GM12878 (cell line): ENCODE measurements around the gene AMBRA1. TPM values are rescaled to one million over a fixed set of nuclear protein-coding genes. Genes with fewer than 3 reads are reported as not detected.

Experiments
- ATAC-seq: fragments of 200-7000 bp; cut with Tn5 transposase; 3 replicates; pipeline ENCODE4 v1.9.1; 2020; ENCODE audit warnings: mild to moderate bottlenecking, moderate library complexity
- BruUV-seq: library from RNA; stranded (reverse); fragments of 400-500 nt; replicated peaks from 2 replicates; lab custom pipeline; 2021; lab: Mats Ljungman, UMichigan
- CTCF ChIA-PET: fragments of 300-600 bp; sonication (Branson Sonifier 250); formaldehyde crosslinking; extraction: SDS; loops from one replicate; lab custom pipeline; 2021; ENCODE audit warnings: inconsistent platforms; lab: Yijun Ruan, JAX
- POLR2A ChIA-PET: fragments of 350-600 bp; formaldehyde crosslinking; extraction: SDS; loops from one replicate; lab custom pipeline; 2021; ENCODE audit warnings: inconsistent platforms; lab: Charles Lee
- RAD21 ChIA-PET: fragments of 300-600 bp; sonication (Branson Sonifier 250); formaldehyde crosslinking; loops from one replicate; lab custom pipeline; 2023; ENCODE audit warnings: antibody characterized with exemption; ENCODE audit not compliant: unreplicated experiment; lab: Charles Lee
- SMC1A ChIA-PET: fragments of 300-600 bp; sonication (Branson Sonifier 250); formaldehyde crosslinking; loops from one replicate; lab custom pipeline; 2023; ENCODE audit not compliant: unreplicated experiment, uncharacterized antibody; lab: Charles Lee
- DNase-seq: peaks from one replicate; pipeline ENCODE4 v3.0.0-alpha.2; 2011; ENCODE audit warnings: low read depth, low spot score
- FAIRE-seq: peaks from 3 replicates; lab custom pipeline; 2011; peaks lifted over from hg19 to GRCh38; lab: Jason Lieb, UNC
- H2AFZ ChIP-seq: 2 replicates; pipeline ENCODE4 v1.6.0; 2011; ENCODE audit warnings: low read depth, low read length, control low read depth; ENCODE audit not compliant: control insufficient read depth
- H3K27ac ChIP-seq: 2 replicates; pipeline ENCODE4 v1.5.1; 2011; ENCODE audit warnings: control low read depth; ENCODE audit not compliant: control insufficient read depth, insufficient read depth
- H3K27me3 ChIP-seq, 2 experiments: replicated peaks in 1 of 2; 2 replicates each; pipeline versions ENCODE4 v1.6.0 to v1.6.1; 2011; ENCODE audit warnings: low read length in 1 of 2; ENCODE audit not compliant: control insufficient read depth in 2 of 2, insufficient read depth in 2 of 2
- H3K36me3 ChIP-seq, 2 experiments: 2 replicates each; pipeline ENCODE4 v1.5.1; 2011; ENCODE audit warnings: low read length in 1 of 2; ENCODE audit not compliant: control insufficient read depth in 2 of 2, insufficient read depth in 2 of 2
- H3K4me1 ChIP-seq: 2 replicates; pipeline ENCODE4 v1.6.1; 2011; ENCODE audit warnings: mild to moderate bottlenecking, low read length, moderate library complexity, mixed read lengths; ENCODE audit not compliant: control insufficient read depth, insufficient read depth
- H3K4me2 ChIP-seq: 2 replicates; pipeline ENCODE4 v1.6.0; 2011; ENCODE audit warnings: control low read depth; ENCODE audit not compliant: control insufficient read depth, insufficient read depth
- H3K4me3 ChIP-seq: fragments of 200-600 bp; sonication (generic); 2 replicates; pipeline ENCODE4 v1.5.1; 2016
- H3K79me2 ChIP-seq: 2 replicates; pipeline ENCODE4 v1.6.0; 2011; ENCODE audit warnings: low read length; ENCODE audit not compliant: control insufficient read depth, insufficient read depth
- H3K9ac ChIP-seq: 2 replicates; pipeline ENCODE4 v1.8.0; 2011; ENCODE audit warnings: low read length, control low read depth, mixed read lengths; ENCODE audit not compliant: control insufficient read depth, insufficient read depth
- H3K9me3 ChIP-seq: replicated peaks from 3 replicates; pipeline ENCODE4 v1.5.1; 2011; ENCODE audit warnings: mild to moderate bottlenecking, low read length; ENCODE audit not compliant: control insufficient read depth, insufficient read depth
- H4K20me1 ChIP-seq: 2 replicates; pipeline ENCODE4 v1.6.0; 2011; ENCODE audit not compliant: control insufficient read depth, insufficient read depth
- ASH2L ChIP-seq: fragments of 300-600, 200-600 bp; sonication (generic); IDR thresholded peaks from 2 replicates; pipeline ENCODE4 v1.6.1; 2017; ENCODE audit warnings: low read depth, mild to moderate bottlenecking, borderline replicate concordance
- BACH1 ChIP-seq: fragments of 450-650 bp; IDR thresholded peaks from 2 replicates; pipeline ENCODE4 v1.6.1; 2017; ENCODE audit warnings: mild to moderate bottlenecking, borderline replicate concordance
- BCL11A ChIP-seq: IDR thresholded peaks from 2 replicates; pipeline ENCODE4 v1.6.1; 2011; ENCODE audit warnings: low read depth, low read length
- CEBPB ChIP-seq, 2 experiments: fragments of 150-350 bp in 1 of 2; IDR thresholded peaks; 2 replicates each; pipeline ENCODE4 v1.6.1; 2012 to 2014; ENCODE audit warnings: low read depth in 2 of 2, low read length in 2 of 2, borderline replicate concordance in 1 of 2, inconsistent platforms in 1 of 2
- IKZF2 ChIP-seq, 2 experiments: fragments of 450-650 bp; IDR thresholded peaks; 2 replicates each; pipeline ENCODE4 v1.6.1; 2017; ENCODE audit warnings: mild to moderate bottlenecking in 2 of 2, moderate library complexity in 2 of 2
- NBN ChIP-seq: fragments of 450-650 bp; IDR thresholded peaks from 2 replicates; pipeline ENCODE4 v1.6.1; 2016
- SRF ChIP-seq, 2 experiments: IDR thresholded peaks; 2 replicates each; pipeline ENCODE4 v1.6.1; 2011; ENCODE audit warnings: low read depth in 2 of 2, low read length in 2 of 2, mild to moderate bottlenecking in 1 of 2, moderate library complexity in 1 of 2
- TCF12 ChIP-seq: IDR thresholded peaks from 2 replicates; pipeline ENCODE4 v1.6.1; 2011; ENCODE audit warnings: low read depth, mild to moderate bottlenecking, low read length
- ZNF24 ChIP-seq: fragments of 450-650 bp; IDR thresholded peaks from 2 replicates; pipeline ENCODE4 v1.6.1; 2017; ENCODE audit warnings: antibody characterized with exemption, mild to moderate bottlenecking
- WGBS: methylation state at CpG from one replicate; pipeline ENCODE4 v1.1.6; 2016; ENCODE audit warnings: low lambda C conversion rate; ENCODE audit not compliant: insufficient replicate concordance, insufficient coverage; ENCODE audit errors: missing lambda C conversion rate; 5-methylcytosine and 5-hydroxymethylcytosine counted together
- in situ Hi-C: fragments of 300-500 bp; cut with MboI; formaldehyde crosslinking; loops from 9 replicates; pipeline ENCODE4 v1.14.3; 2018; ENCODE audit warnings: mixed read lengths
- intact Hi-C: fragments of 100-400 bp; cut with micrococcal nuclease; formaldehyde crosslinking; loops from one replicate; pipeline ENCODE4 v1.14.2; 2022; ENCODE audit not compliant: unreplicated experiment
- polyA plus RNA-seq, 11 experiments: library from polyadenylated mRNA; depleted of rRNA in 4 of 11; unstranded in 6 of 11; stranded (reverse) in 5 of 11; fragments of >200 nt; fragmentation: Nextera tagmentation in 4 of 11; fragmentation: Illumina TruSeq in 1 of 11; extraction: Ambion mirVana in 4 of 11; extraction: Trizol in 1 of 11; gene quantifications; 1 replicate in 1 of 11; 2 replicates in 10 of 11; pipeline versions ENCODE4 v1.2.1 to v1.2.3, GENCODE V29; 2011 to 2016; ENCODE audit warnings: inconsistent platforms in 2 of 11, missing spikeins in 2 of 11, low read depth in 1 of 11
- total RNA-seq, 4 experiments: library from RNA; depleted of rRNA in 3 of 4; stranded (reverse); fragments of >200 nt in 3 of 4; fragmentation: Illumina TruSeq in 1 of 4; extraction: Trizol in 1 of 4; gene quantifications; 2 replicates each; pipeline versions ENCODE4 v1.2.1 to v1.2.3, GENCODE V29; 2013 to 2021
- TF ChIP-seq, protein P1 (sequence below): IDR thresholded peaks from 2 replicates; pipeline ENCODE4 v1.6.1; 2011; ENCODE audit warnings: low read depth, low read length, improper control_type of control experiment, borderline replicate concordance
- TF ChIP-seq, protein P2 (sequence below): fragments of 450-650 bp; IDR thresholded peaks from 2 replicates; pipeline ENCODE4 v1.6.1; 2016; ENCODE audit warnings: mild to moderate bottlenecking
- TF ChIP-seq, protein P3 (sequence below): fragments of 450-650 bp; IDR thresholded peaks from 2 replicates; pipeline ENCODE4 v1.6.1; 2017; ENCODE audit warnings: mild to moderate bottlenecking, low read depth, inconsistent platforms; ENCODE audit not compliant: poor library complexity, severe bottlenecking
- TF ChIP-seq, protein P4 (sequence below): IDR thresholded peaks from 2 replicates; pipeline ENCODE4 v1.6.1; 2012; ENCODE audit warnings: low read depth, low read length, improper control_type of control experiment
- TF ChIP-seq, protein P5 (sequence below), 3 experiments: IDR thresholded peaks in 2 of 3; conservative IDR thresholded peaks in 1 of 3; 2 replicates each; pipeline ENCODE4 v1.5.1; 2011; ENCODE audit warnings: low read depth in 3 of 3, low read length in 3 of 3, mild to moderate bottlenecking in 3 of 3, control low read depth in 2 of 3, moderate library complexity in 2 of 3, inconsistent platforms in 1 of 3, mixed read lengths in 1 of 3; ENCODE audit not compliant: control insufficient read depth in 2 of 3, insufficient read depth in 1 of 3; ENCODE audit errors: extremely low read depth in 1 of 3

Gene AMBRA1
- total and polyA plus RNA-seq, 10 of the 15 experiments (the other 5 are each of a cell fraction or from before 2014, with no cell fraction given): 0.57 to 34.3 (median 13.7) TPM

DNA sequence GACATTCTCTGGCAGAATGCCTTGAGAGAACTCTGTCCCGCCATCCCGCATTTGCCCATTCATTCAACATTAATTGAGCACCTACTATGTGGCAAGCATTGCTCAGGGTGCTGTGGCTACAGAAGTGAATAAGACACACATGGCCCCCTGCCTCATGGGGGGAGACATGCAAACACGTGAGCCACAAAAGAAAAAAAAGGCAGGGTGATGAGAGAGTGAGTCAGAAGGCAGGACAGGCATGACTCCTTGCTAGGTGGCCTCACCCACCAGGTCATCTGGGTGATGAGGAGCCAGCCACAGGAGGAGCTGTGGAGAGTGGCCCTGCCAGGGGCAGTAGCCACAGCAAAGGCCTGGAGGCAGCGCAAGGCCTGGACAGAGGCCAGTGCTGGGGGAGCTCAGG lies 207.1 kb downstream of the AMBRA1 start:
- H3K4me3 ChIP-seq: no peak overlapping the region
- H3K9ac ChIP-seq: no peak overlapping the region
- in situ Hi-C loops: no loop called here
- no peak for DNase-seq
- no peaks in the 10 kb centered on the region for H3K36me3 ChIP-seq
- no peaks in the 10 kb centered on the region for H3K79me2 ChIP-seq
- ChIA-PET CTCF (interaction anchor here (1.2 to 4.1 kb wide), 3 partner anchors 34 to 151 kb away, joined by 4 to 35 read pairs (median 18); no protein-coding TSS in a partner anchor), POLR2A (no interaction called here), RAD21 (interaction anchor here (2.7 kb wide), 1 partner anchor 33 kb away, joined by 13 read pairs; no protein-coding TSS in a partner anchor), SMC1A (interaction anchor here (0.8 to 1.0 kb wide), 3 partner anchors 26 to 232 kb away, joined by 3 to 4 read pairs (median 3); no protein-coding TSS in a partner anchor)
- H3K4me2 ChIP-seq: no peak overlapping the region
- no peak for FAIRE-seq
- WGBS: 69% methylated on average over 3 of the region's 4 CpGs
- BruUV-seq: no TSS peak
- intact Hi-C loops: no loop called here
- H2AFZ ChIP-seq: no peak overlapping the region
- TF ChIP-seq CEBPB (IDR thresholded peaks at IDR 0.05; ENCODE audit: borderline replicate concordance in 1 of 2, low read depth in 2 of 2, low read length in 2 of 2): no peak
- TF ChIP-seq NBN: no peak
- TF ChIP-seq SRF (IDR thresholded peaks at IDR 0.05; ENCODE audit: low read depth in 2 of 2, low read length in 2 of 2): no peak
- TF ChIP-seq, protein P1, sequence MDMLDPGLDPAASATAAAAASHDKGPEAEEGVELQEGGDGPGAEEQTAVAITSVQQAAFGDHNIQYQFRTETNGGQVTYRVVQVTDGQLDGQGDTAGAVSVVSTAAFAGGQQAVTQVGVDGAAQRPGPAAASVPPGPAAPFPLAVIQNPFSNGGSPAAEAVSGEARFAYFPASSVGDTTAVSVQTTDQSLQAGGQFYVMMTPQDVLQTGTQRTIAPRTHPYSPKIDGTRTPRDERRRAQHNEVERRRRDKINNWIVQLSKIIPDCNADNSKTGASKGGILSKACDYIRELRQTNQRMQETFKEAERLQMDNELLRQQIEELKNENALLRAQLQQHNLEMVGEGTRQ: no peak
- TF ChIP-seq, protein P2, sequence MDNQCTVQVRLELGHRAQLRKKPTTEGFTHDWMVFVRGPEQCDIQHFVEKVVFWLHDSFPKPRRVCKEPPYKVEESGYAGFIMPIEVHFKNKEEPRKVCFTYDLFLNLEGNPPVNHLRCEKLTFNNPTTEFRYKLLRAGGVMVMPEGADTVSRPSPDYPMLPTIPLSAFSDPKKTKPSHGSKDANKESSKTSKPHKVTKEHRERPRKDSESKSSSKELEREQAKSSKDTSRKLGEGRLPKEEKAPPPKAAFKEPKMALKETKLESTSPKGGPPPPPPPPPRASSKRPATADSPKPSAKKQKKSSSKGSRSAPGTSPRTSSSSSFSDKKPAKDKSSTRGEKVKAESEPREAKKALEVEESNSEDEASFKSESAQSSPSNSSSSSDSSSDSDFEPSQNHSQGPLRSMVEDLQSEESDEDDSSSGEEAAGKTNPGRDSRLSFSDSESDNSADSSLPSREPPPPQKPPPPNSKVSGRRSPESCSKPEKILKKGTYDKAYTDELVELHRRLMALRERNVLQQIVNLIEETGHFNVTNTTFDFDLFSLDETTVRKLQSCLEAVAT: no peak
- no peak for TF ChIP-seq BACH1
- no peak for TF ChIP-seq TCF12
- TF ChIP-seq, protein P3, sequence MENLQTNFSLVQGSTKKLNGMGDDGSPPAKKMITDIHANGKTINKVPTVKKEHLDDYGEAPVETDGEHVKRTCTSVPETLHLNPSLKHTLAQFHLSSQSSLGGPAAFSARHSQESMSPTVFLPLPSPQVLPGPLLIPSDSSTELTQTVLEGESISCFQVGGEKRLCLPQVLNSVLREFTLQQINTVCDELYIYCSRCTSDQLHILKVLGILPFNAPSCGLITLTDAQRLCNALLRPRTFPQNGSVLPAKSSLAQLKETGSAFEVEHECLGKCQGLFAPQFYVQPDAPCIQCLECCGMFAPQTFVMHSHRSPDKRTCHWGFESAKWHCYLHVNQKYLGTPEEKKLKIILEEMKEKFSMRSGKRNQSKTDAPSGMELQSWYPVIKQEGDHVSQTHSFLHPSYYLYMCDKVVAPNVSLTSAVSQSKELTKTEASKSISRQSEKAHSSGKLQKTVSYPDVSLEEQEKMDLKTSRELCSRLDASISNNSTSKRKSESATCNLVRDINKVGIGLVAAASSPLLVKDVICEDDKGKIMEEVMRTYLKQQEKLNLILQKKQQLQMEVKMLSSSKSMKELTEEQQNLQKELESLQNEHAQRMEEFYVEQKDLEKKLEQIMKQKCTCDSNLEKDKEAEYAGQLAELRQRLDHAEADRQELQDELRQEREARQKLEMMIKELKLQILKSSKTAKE: no peak
- no peak for TF ChIP-seq IKZF2 (IDR thresholded peaks at IDR 0.05)
- no peak for TF ChIP-seq ASH2L
- no peak for TF ChIP-seq ZNF24
- TF ChIP-seq, protein P4, sequence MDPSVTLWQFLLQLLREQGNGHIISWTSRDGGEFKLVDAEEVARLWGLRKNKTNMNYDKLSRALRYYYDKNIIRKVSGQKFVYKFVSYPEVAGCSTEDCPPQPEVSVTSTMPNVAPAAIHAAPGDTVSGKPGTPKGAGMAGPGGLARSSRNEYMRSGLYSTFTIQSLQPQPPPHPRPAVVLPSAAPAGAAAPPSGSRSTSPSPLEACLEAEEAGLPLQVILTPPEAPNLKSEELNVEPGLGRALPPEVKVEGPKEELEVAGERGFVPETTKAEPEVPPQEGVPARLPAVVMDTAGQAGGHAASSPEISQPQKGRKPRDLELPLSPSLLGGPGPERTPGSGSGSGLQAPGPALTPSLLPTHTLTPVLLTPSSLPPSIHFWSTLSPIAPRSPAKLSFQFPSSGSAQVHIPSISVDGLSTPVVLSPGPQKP: no peak
- TF ChIP-seq, protein P5, sequence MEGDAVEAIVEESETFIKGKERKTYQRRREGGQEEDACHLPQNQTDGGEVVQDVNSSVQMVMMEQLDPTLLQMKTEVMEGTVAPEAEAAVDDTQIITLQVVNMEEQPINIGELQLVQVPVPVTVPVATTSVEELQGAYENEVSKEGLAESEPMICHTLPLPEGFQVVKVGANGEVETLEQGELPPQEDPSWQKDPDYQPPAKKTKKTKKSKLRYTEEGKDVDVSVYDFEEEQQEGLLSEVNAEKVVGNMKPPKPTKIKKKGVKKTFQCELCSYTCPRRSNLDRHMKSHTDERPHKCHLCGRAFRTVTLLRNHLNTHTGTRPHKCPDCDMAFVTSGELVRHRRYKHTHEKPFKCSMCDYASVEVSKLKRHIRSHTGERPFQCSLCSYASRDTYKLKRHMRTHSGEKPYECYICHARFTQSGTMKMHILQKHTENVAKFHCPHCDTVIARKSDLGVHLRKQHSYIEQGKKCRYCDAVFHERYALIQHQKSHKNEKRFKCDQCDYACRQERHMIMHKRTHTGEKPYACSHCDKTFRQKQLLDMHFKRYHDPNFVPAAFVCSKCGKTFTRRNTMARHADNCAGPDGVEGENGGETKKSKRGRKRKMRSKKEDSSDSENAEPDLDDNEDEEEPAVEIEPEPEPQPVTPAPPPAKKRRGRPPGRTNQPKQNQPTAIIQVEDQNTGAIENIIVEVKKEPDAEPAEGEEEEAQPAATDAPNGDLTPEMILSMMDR (IDR thresholded peaks at IDR 0.05 in 2 of 3, conservative IDR thresholded peaks at IDR 0.05 in 1 of 3; ENCODE audit: control insufficient read depth in 2 of 3, extremely low read depth in 1 of 3, insufficient read depth in 1 of 3, low read depth in 3 of 3, low read length in 3 of 3): no peak
- no peak for TF ChIP-seq BCL11A
- H4K20me1 ChIP-seq: no peaks in the 10 kb centered on the region
- no peak overlapping the region for H3K27ac ChIP-seq
- H3K27me3 ChIP-seq: peaks cover 19 to 28% of the 10 kb centered on the region in 2 experiments
- H3K9me3 ChIP-seq: no peaks in the 10 kb centered on the region
- no peak for ATAC-seq
- H3K4me1 ChIP-seq: peaks cover 11% of the 10 kb centered on the region
